GM12874 (cell line): Measurements from ENCODE around the gene ATP8A2.

ENCODE experiments used
- CTCF ChIP-seq: IDR thresholded peaks from 2 replicates; pipeline ENCODE4 v1.5.1; 2011; ENCODE audit warnings: low read depth, mild to moderate bottlenecking, control low read depth, low read length, moderate library complexity; ENCODE audit not compliant: insufficient read depth

Gene ATP8A2

DNA sequence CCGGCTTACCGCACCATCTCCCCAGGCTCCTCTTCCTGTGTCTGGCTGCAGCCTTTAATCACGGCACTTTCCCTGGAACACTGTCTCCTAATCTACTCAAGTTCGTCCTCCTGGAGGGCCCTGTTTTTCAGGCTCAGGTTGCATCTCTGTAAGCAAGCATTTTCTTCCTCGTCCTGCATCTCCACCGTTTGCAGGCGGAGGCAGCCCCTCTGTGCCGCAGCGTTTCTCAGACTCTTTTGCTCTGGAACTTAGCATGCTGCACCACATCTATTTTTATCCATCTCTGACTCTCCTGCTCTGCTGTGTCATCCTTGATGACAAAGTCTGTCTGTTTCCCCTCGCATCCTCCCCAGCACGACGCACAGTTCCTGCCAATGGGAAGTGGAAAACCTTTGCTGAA, 117.5 kb downstream of the ATP8A2 start:
- no peak for TF ChIP-seq CTCF

DNA sequence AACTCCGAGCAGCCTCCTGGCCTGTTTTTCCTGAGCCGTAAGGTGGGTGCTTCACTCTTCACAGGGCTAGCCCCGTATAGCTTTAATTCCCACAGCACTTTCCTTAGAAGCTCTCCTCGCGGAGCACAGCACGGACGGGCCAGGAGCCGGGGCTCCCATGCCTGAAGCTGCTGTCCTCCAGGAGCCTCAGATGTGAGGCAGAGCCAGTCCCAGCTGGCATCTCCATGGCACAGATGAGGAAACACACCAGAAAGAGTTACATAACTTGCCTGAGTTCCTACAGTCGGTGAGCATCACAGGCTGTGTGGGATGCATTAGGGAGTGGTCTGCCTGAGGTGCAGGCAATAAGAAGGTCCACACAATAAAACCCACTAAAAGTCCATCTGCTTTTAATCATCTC, 118.5 kb downstream of the ATP8A2 start:
- no peak for TF ChIP-seq CTCF

DNA sequence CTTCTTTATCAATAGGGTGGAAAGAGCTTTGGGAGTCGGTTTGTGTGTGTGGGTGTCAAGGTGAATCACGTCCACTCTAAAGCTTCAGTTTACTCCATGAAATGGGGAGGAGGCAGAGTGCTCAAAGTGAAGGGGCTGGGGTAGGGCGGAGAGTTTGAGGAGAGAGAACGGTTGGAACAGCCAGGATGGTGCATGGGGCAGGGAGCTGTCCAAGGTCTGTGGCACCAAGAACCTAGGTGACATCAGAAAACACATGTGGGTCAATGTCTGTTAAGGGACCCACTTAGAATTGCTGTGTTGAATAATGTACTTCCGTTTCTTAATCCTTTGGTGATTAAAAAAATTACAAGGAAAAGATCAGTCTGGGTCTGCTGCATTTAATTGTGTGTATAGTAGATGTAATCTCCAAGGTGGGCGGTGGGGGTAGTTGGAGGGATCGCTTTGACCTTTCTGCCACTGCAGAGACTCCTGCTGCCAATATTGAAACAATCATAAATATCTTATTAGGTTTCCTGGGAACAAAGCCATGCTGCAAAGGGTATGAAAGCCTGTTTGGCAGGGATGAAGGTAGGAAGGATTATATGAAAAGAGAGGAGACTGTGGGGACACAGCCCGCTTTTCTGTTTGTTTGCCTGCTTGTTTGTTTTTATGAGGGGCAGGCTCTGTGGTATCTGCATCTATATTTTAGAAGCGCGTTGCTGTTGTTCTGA, 122.3 kb downstream of the ATP8A2 start:
- no peak for TF ChIP-seq CTCF

- no peak for TF ChIP-seq CTCF
Observed at GRCh38 chr13:25494698-25495411, 123.1 kb downstream of the ATP8A2 start.

GRCh38 chr13:25501231-25501630, 129.5 kb downstream of the ATP8A2 start:
- TF ChIP-seq CTCF: no peak

- no peak for TF ChIP-seq CTCF
Observed at GRCh38 chr13:25502031-25502430, 130.3 kb downstream of the ATP8A2 start.

DNA sequence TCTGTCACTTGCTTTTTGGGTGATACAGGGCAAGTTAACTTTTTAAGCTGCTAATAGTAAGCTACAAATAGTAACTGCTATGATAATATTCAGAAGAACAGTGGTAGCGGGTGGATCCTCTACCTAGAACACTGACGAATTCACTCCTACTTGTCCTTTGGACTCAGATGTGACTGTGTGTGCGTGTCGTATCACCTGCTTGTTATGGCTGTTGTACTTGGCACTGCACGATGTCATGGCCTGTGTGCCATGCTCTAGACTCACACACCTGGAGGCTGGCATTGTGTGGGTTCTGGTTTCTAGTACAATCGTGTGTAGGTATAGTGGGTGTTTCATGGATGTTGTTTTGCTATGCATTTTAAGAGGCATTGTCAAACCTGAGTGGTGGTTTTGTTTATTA, 130.8 kb downstream of the ATP8A2 start:
- no peak for TF ChIP-seq CTCF
